ENCODE results near the gene KCNAB1. TPM values are rescaled to one million over a fixed set of nuclear protein-coding genes. Genes with fewer than 3 reads are reported as not detected.

Gene KCNAB1
- total RNA-seq, 1 experiment from 2014 or later, result not detected

DNA sequence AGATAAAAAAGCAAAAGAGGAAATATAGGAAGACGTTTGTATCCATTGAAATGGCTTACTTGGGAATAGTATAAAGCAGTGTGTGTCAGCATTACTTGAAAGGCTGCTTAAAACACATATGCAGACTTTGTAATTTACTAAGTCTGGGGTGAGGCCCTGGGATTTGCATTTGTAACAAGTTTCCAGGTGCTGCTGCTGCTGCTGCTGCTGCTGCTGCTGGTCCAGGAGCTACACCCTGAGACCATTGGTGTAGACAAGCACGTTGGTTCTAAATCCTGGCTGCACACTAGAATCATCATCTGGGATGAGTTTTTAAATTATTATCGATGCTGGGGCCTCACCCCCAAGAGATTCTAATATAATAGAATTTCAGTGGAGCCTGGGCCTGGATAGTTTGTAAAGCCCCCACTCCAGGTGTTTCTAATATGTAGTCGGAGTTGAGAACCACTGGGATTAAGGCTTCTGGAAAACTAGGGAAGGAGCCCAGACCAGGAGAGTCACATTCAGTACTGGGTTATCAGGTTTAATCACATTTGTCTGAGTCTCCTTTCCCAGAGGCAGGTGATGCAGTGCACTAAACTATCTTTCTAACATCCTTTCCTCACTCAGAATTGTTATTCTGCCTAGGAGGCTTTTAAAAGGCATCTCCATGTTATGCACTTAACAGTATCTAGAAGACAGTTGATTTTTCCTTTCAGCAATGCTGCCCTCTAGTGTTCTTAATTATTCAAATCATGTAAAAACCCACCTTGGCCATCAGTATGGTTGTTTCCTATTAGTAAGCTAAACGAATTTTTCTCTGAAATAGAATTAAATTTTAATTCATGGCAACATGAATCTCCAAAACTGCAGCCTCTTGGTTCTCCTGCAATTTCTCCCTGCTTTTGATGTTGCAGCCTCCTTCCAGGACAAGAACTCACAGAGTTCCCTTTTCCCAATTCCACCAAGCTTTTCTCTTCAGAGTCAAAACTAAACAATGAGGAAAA lies 389.1 kb downstream of the KCNAB1 start:
- ATAC-seq, result peak; percentile 62
- Histone ChIP-seq H4K20me1 (ENCODE audit: low read length) (no peaks in the 10 kb centered on the region), H3K4me1 (ENCODE audit: insufficient read depth, low read length) (peaks cover 19% of the 10 kb centered on the region), H3K9ac (ENCODE audit: low read length) (no peak overlapping the region), H3K9me2 (replicated peaks; ENCODE audit: low read length) (no peaks in the 10 kb centered on the region), H3F3A (ENCODE audit: low read length, unreplicated experiment) (no peaks in the 10 kb centered on the region), H3K79me2 (ENCODE audit: low read length) (no peaks in the 10 kb centered on the region), H3K9me3 (ENCODE audit: low read length) (no peaks in the 10 kb centered on the region), H3K27ac (ENCODE audit: low read length) (no peak overlapping the region), H3K27me3 (ENCODE audit: low read length) (0 out of 2 replicates have a peak, but pooled peaks cover 3% of the 10 kb centered on the region), H3K4me2 (ENCODE audit: low read length) (no peak overlapping the region), H3K4me3 (ENCODE audit: low read length) (no peak overlapping the region), H3K36me3 (ENCODE audit: low read depth, low read length) (no peaks in the 10 kb centered on the region), H2AFZ (ENCODE audit: low read length) (no peak overlapping the region)
- TF ChIP-seq, protein P1, sequence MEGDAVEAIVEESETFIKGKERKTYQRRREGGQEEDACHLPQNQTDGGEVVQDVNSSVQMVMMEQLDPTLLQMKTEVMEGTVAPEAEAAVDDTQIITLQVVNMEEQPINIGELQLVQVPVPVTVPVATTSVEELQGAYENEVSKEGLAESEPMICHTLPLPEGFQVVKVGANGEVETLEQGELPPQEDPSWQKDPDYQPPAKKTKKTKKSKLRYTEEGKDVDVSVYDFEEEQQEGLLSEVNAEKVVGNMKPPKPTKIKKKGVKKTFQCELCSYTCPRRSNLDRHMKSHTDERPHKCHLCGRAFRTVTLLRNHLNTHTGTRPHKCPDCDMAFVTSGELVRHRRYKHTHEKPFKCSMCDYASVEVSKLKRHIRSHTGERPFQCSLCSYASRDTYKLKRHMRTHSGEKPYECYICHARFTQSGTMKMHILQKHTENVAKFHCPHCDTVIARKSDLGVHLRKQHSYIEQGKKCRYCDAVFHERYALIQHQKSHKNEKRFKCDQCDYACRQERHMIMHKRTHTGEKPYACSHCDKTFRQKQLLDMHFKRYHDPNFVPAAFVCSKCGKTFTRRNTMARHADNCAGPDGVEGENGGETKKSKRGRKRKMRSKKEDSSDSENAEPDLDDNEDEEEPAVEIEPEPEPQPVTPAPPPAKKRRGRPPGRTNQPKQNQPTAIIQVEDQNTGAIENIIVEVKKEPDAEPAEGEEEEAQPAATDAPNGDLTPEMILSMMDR (conservative IDR thresholded peaks at IDR 0.05; ENCODE audit: low read depth, low read length), result peak; percentile 75
- no peak for TF ChIP-seq EZH2 (IDR thresholded peaks at IDR 0.05; ENCODE audit: low read length, unreplicated experiment)
- BruUV-seq (replicated peaks), result no TSS peak
- ChIA-PET CTCF (interaction anchor here (0.5 to 1.2 kb wide), 13 partner anchors 26 to 628 kb away, joined by 3 to 16 read pairs (median 5); no protein-coding TSS in a partner anchor), POLR2A (ENCODE audit: unreplicated experiment) (interaction anchor here (0.6 kb wide), 1 partner anchor 201 kb away, joined by 3 read pairs; no protein-coding TSS in a partner anchor)
- peak; percentile 86 for DNase-seq
- intact Hi-C loops (cut with micrococcal nuclease), result loop anchor here (1.0 to 5.0 kb wide), 6 partner anchors 37 to 512 kb away; no protein-coding TSS in a partner anchor

DNA sequence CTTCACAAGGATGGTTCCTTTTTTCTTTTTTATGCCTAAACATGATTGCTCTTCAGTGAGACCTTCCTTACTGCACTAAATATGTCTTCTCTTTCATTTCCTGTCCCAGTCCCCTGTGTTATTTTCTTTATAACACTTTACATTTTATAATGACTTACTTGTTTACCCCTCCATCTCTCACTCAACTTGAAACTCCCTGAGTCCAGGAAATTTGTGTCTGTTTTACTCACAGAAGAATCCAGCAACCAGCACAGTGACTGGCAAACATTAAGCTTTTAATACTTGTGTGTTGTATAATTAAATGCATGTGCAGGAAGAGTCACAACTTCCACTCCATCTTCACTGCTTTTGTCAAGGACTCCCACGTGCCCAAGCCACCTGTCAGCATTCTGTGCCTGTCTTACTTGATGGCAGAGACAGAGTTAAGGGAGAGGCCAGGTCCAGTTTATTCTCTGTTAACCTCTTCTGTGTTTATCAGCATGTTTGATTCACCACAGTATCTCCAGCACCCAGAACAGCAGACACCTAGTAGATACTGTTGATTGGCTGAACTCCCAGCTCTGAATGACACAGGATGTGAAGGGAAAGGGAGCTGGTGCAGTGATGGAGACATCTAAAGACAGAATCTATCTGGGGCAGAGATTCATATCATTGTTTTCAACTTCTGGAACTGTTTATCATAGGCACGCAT lies 391.8 kb downstream of the KCNAB1 start:
- intact Hi-C loops (cut with micrococcal nuclease), result no loop called here
- Histone ChIP-seq H3K27me3 (ENCODE audit: low read length) (no peaks in the 10 kb centered on the region), H3K36me3 (ENCODE audit: low read depth, low read length) (no peaks in the 10 kb centered on the region), H4K20me1 (ENCODE audit: low read length) (no peaks in the 10 kb centered on the region), H3K9ac (ENCODE audit: low read length) (no peak overlapping the region), H3K27ac (ENCODE audit: low read length) (no peak overlapping the region), H3K79me2 (ENCODE audit: low read length) (no peaks in the 10 kb centered on the region), H3F3A (ENCODE audit: low read length, unreplicated experiment) (no peaks in the 10 kb centered on the region), H3K9me3 (ENCODE audit: low read length) (no peaks in the 10 kb centered on the region), H3K4me2 (ENCODE audit: low read length) (no peak overlapping the region), H3K4me3 (ENCODE audit: low read length) (no peak overlapping the region), H3K9me2 (replicated peaks; ENCODE audit: low read length) (no peaks in the 10 kb centered on the region), H3K4me1 (ENCODE audit: insufficient read depth, low read length) (peaks cover 19% of the 10 kb centered on the region), H2AFZ (ENCODE audit: low read length) (no peak overlapping the region)
- TF ChIP-seq EZH2phosphoT487 (IDR thresholded peaks at IDR 0.05; ENCODE audit: borderline replicate concordance, low read length), result no peak
- TF ChIP-seq, protein P1 (conservative IDR thresholded peaks at IDR 0.05; ENCODE audit: low read depth, low read length), result no peak
- no peak for TF ChIP-seq EZH2 (IDR thresholded peaks at IDR 0.05; ENCODE audit: low read length, unreplicated experiment)
- CTCF ChIA-PET, result interaction anchor here (1.1 kb wide), 1 partner anchor 62 kb away, joined by 3 read pairs; no protein-coding TSS in a partner anchor
- no peak for ATAC-seq
- no peak for DNase-seq
- POLR2A ChIA-PET (ENCODE audit: unreplicated experiment), result interaction anchor here (0.6 kb wide), 1 partner anchor 371 kb away, joined by 5 read pairs; no protein-coding TSS in a partner anchor
- no TSS peak for BruUV-seq (replicated peaks)

All from PC-3 (cell line).